Myocyte (in vitro differentiated cells): Measurements from ENCODE around the gene SZRD1. TPM values are rescaled to one million over a fixed set of nuclear protein-coding genes. Genes with fewer than 3 reads are reported as not detected.
A peak's percentile ranks its signal among the peaks of the same experiment; 100 is the strongest.

Experiments used
- DNase-seq: peaks from one replicate; pipeline ENCODE4 v3.0.0-alpha.2; 2012; ENCODE audit warnings: low read depth
- total RNA-seq: library from RNA; depleted of rRNA; stranded (reverse); fragments of >200 nt; gene quantifications from 2 replicates; pipeline ENCODE4 v1.2.3, GENCODE V29; 2014

Gene SZRD1
- total RNA-seq, 1 donor from 2014 or later: 76.2 TPM

- peak; percentile 90 for DNase-seq
These were observed 371 bp downstream of the SZRD1 start for GRCh38 chr1:16367258-16367967.

GRCh38 chr1:16367968-16368890 lies 1.2 kb downstream of the SZRD1 start:
- DNase-seq: no peak

- DNase-seq: no peak
These were observed 2.8 kb downstream of the SZRD1 start for GRCh38 chr1:16369821-16370220.

- no peak for DNase-seq
These were observed 4.7 kb downstream of the SZRD1 start for GRCh38 chr1:16371725-16372124.

GRCh38 chr1:16372535-16373285 lies 5.7 kb downstream of the SZRD1 start:
- DNase-seq: no peak

- no peak for DNase-seq
These were observed 7.2 kb downstream of the SZRD1 start for GRCh38 chr1:16374266-16374665.

GRCh38 chr1:16375521-16376340 lies 8.7 kb downstream of the SZRD1 start:
- no peak for DNase-seq

- no peak for DNase-seq
These were observed 9.9 kb downstream of the SZRD1 start for GRCh38 chr1:16376971-16377370.

GRCh38 chr1:16378443-16378842 lies 11.4 kb downstream of the SZRD1 start:
- DNase-seq: no peak

GRCh38 chr1:16380868-16381267 lies 13.8 kb downstream of the SZRD1 start:
- no peak for DNase-seq

- DNase-seq: no peak
These were observed 16.8 kb downstream of the SZRD1 start for GRCh38 chr1:16383888-16384287.

GRCh38 chr1:16385659-16386453 lies 18.8 kb downstream of the SZRD1 start:
- no peak for DNase-seq

- peak; percentile 95 for DNase-seq
These were observed 19.5 kb downstream of the SZRD1 start for GRCh38 chr1:16386454-16387113.

- DNase-seq: no peak
These were observed 20.5 kb downstream of the SZRD1 start for GRCh38 chr1:16387201-16388188.

GRCh38 chr1:16391411-16391810 lies 24.4 kb downstream of the SZRD1 start:
- DNase-seq: peak; percentile 96

GRCh38 chr1:16392740-16393569 lies 25.9 kb downstream of the SZRD1 start:
- no peak for DNase-seq
